ENCODE data around the gene PTPN13. TPM values are rescaled to one million over a fixed set of nuclear protein-coding genes. Genes with fewer than 3 reads are reported as not detected.

The PTPN13 gene
- total and polyA plus RNA-seq, 4 donors = 0.36 to 3.2 (median 1.2) TPM

DNA sequence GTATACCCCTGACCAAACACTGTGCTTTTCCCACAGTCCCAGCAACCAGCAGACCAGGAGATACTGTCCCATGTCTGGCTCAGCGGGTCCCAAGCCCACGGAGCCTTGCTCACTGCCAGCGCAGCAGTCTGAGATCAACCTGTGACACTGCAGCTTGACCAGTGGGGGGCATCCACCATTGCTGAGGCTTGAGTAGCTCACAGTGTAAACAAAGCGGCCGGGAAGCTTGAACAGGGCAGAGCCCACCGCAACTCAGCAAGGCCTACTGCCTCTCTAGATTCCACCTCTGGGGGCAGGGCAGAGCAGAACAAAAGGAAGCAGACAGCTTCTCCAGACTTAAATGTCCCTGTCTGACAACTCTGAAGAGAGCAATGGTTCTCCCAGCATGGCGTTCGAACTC, 197.0 kb downstream of the PTPN13 start:
- H3K27ac ChIP-seq (ENCODE audit: low read depth in 1 of 2, low read length in 2 of 2) = no peak overlapping the region
- H3K9ac ChIP-seq (ENCODE audit: low read depth in 1 of 2, low read length in 2 of 2) = no peak overlapping the region
- no peaks in the 10 kb centered on the region for H3K4me1 ChIP-seq (ENCODE audit: control insufficient read depth in 4 of 4, insufficient read depth in 4 of 4, low read length in 3 of 4)
- DNase-seq (ENCODE audit: low spot score) = no peak
- WGBS = 93% methylated on average over 8 of the region's 8 CpGs
- H3K9me3 ChIP-seq (ENCODE audit: control insufficient read depth in 4 of 4, low read length in 3 of 4) = no peaks in the 10 kb centered on the region
- H3K36me3 ChIP-seq (ENCODE audit: control insufficient read depth in 4 of 4, insufficient read depth in 3 of 4, low read depth in 1 of 4, low read length in 3 of 4) = no peaks in the 10 kb centered on the region
- TF ChIP-seq SP1 (IDR thresholded peaks at IDR 0.05) (no peak), FOXA1 (IDR thresholded peaks at IDR 0.05) (no peak), REST (IDR thresholded peaks at IDR 0.05) (no peak), NR2F2 (IDR thresholded peaks at IDR 0.05) (no peak), RAD21 (IDR thresholded peaks at IDR 0.05) (no peak), RXRA (IDR thresholded peaks at IDR 0.05) (no peak), GABPA (IDR thresholded peaks at IDR 0.05 in 1 of 2, conservative IDR thresholded peaks at IDR 0.05 in 1 of 2) (no peak), FOXA2 (IDR thresholded peaks at IDR 0.05) (no peak), HNF4G (IDR thresholded peaks at IDR 0.05) (no peak), ATF3 (IDR thresholded peaks at IDR 0.05) (no peak), YY1 (IDR thresholded peaks at IDR 0.05) (no peak), ZBTB33 (IDR thresholded peaks at IDR 0.05) (no peak), HNF4A (conservative IDR thresholded peaks at IDR 0.05) (no peak), TAF1 (conservative IDR thresholded peaks at IDR 0.05) (no peak), EGR1 (IDR thresholded peaks at IDR 0.05; ENCODE audit: low read depth in 2 of 2) (no peak)
- TF ChIP-seq, protein P1, sequence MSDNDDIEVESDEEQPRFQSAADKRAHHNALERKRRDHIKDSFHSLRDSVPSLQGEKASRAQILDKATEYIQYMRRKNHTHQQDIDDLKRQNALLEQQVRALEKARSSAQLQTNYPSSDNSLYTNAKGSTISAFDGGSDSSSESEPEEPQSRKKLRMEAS (IDR thresholded peaks at IDR 0.05) = no peak
- TF ChIP-seq, protein P2, sequence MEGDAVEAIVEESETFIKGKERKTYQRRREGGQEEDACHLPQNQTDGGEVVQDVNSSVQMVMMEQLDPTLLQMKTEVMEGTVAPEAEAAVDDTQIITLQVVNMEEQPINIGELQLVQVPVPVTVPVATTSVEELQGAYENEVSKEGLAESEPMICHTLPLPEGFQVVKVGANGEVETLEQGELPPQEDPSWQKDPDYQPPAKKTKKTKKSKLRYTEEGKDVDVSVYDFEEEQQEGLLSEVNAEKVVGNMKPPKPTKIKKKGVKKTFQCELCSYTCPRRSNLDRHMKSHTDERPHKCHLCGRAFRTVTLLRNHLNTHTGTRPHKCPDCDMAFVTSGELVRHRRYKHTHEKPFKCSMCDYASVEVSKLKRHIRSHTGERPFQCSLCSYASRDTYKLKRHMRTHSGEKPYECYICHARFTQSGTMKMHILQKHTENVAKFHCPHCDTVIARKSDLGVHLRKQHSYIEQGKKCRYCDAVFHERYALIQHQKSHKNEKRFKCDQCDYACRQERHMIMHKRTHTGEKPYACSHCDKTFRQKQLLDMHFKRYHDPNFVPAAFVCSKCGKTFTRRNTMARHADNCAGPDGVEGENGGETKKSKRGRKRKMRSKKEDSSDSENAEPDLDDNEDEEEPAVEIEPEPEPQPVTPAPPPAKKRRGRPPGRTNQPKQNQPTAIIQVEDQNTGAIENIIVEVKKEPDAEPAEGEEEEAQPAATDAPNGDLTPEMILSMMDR (IDR thresholded peaks at IDR 0.05; ENCODE audit: low read depth, low read length, missing input control) = no peak
- H3K4me3 ChIP-seq (ENCODE audit: low read depth in 1 of 3, low read length in 3 of 3) = no peak overlapping the region
- H3K27me3 ChIP-seq (ENCODE audit: control insufficient read depth in 4 of 4, insufficient read depth in 4 of 4, low read length in 3 of 4) = no peaks in the 10 kb centered on the region

GRCh38 chr4:86809809-86810208, 215.7 kb downstream of the PTPN13 start:
- TF ChIP-seq JUND (IDR thresholded peaks at IDR 0.05) (no peak), SP1 (IDR thresholded peaks at IDR 0.05) (no peak), GABPA (IDR thresholded peaks at IDR 0.05 in 1 of 2, conservative IDR thresholded peaks at IDR 0.05 in 1 of 2) (no peak), TAF1 (conservative IDR thresholded peaks at IDR 0.05) (no peak), YY1 (IDR thresholded peaks at IDR 0.05) (no peak), NR2F2 (IDR thresholded peaks at IDR 0.05) (no peak), ZBTB33 (IDR thresholded peaks at IDR 0.05) (no peak), ATF3 (IDR thresholded peaks at IDR 0.05) (no peak), FOXA1 (IDR thresholded peaks at IDR 0.05) (no peak)
- TF ChIP-seq, protein P2 (IDR thresholded peaks at IDR 0.05; ENCODE audit: low read depth, low read length, missing input control) = no peak
- Histone ChIP-seq H3K27me3 (ENCODE audit: control insufficient read depth in 4 of 4, insufficient read depth in 4 of 4, low read length in 3 of 4) (peaks cover 0 to 2% (median 0%) of the 10 kb centered on the region in 4 donors), H3K27ac (ENCODE audit: low read depth in 1 of 2, low read length in 2 of 2) (no peak overlapping the region), H3K4me1 (ENCODE audit: control insufficient read depth in 4 of 4, insufficient read depth in 4 of 4, low read length in 3 of 4) (no peaks in the 10 kb centered on the region), H3K36me3 (ENCODE audit: control insufficient read depth in 4 of 4, insufficient read depth in 3 of 4, low read depth in 1 of 4, low read length in 3 of 4) (no peaks in the 10 kb centered on the region), H3K9me3 (ENCODE audit: control insufficient read depth in 4 of 4, low read length in 3 of 4) (no peaks in the 10 kb centered on the region), H3K9ac (ENCODE audit: low read depth in 1 of 2, low read length in 2 of 2) (no peak overlapping the region), H3K4me3 (ENCODE audit: low read depth in 1 of 3, low read length in 3 of 3) (no peak overlapping the region)
- 88% methylated on average over 3 of the region's 3 CpGs for WGBS
- no peak for DNase-seq (ENCODE audit: low spot score)

All from liver (tissue), 9 donors.